Caco-2 (cell line): ENCODE results near the gene ATP6V0D1. TPM values are rescaled to one million over a fixed set of nuclear protein-coding genes. Genes with fewer than 3 reads are reported as not detected.
"Not testable (repeated sequence)": the region's sequence is repeated elsewhere in the genome, so short reads cannot be mapped to it uniquely, and the experiment has no call there.

Experiments
- BruUV-seq: library from RNA; stranded (reverse); fragments of 400-500 nt; replicated peaks from 2 replicates; lab custom pipeline; 2021; lab: Mats Ljungman, UMichigan
- CTCF ChIA-PET: fragments of 300-600 bp; sonication (Branson Sonifier 250); formaldehyde crosslinking; loops from one replicate; lab custom pipeline; 2022; ENCODE audit warnings: antibody characterized with exemption; lab: Charles Lee
- POLR2A ChIA-PET: fragments of 300-600 bp; sonication (Branson Sonifier 250); formaldehyde crosslinking; loops from one replicate; lab custom pipeline; 2022; ENCODE audit warnings: antibody characterized with exemption; lab: Charles Lee
- DNase-seq, 2 experiments: peaks; one replicate each; pipeline versions ENCODE4 v3.0.0 to v3.0.0-alpha.2; 2020 to 2022
- H3K27me3 ChIP-seq: replicated peaks from 2 replicates; pipeline ENCODE4 v1.6.0; 2011; ENCODE audit warnings: low read length; ENCODE audit not compliant: control insufficient read depth, insufficient read depth
- H3K36me3 ChIP-seq: 2 replicates; pipeline ENCODE4 v1.5.1; 2011; ENCODE audit warnings: low read length; ENCODE audit not compliant: control insufficient read depth, insufficient read depth
- H3K4me1 ChIP-seq: fragments of 250-450 bp; sonication (Bioruptor Pico); 2 replicates; pipeline ENCODE4 v1.5.1; 2020; ENCODE audit warnings: mild to moderate bottlenecking
- H3K4me3 ChIP-seq: 2 replicates; pipeline ENCODE4 v1.5.1; 2011; ENCODE audit warnings: low read depth, mild to moderate bottlenecking, control low read depth, low read length
- H3K9me3 ChIP-seq: fragments of 250-450 bp; sonication (Bioruptor Pico); 2 replicates; pipeline ENCODE4 v1.5.1; 2020; ENCODE audit warnings: mild to moderate bottlenecking, moderate library complexity
- H3K27ac Mint-ChIP-seq: one replicate; pipeline ENCODE4 v1.8.0; 2022; ENCODE audit warnings: mixed read lengths; ENCODE audit not compliant: unreplicated experiment
- H3K27me3 Mint-ChIP-seq: one replicate; pipeline ENCODE4 v1.8.0; 2022; ENCODE audit warnings: mixed read lengths; ENCODE audit not compliant: insufficient read depth, unreplicated experiment
- H3K36me3 Mint-ChIP-seq: one replicate; pipeline ENCODE4 v1.8.0; 2022; ENCODE audit warnings: mild to moderate bottlenecking, mixed read lengths; ENCODE audit not compliant: insufficient read depth, unreplicated experiment
- H3K4me1 Mint-ChIP-seq: one replicate; pipeline ENCODE4 v1.8.0; 2022; ENCODE audit warnings: low read depth, mixed read lengths; ENCODE audit not compliant: unreplicated experiment
- H3K4me3 Mint-ChIP-seq: one replicate; pipeline ENCODE4 v1.8.0; 2022; ENCODE audit warnings: mild to moderate bottlenecking, moderate library complexity, mixed read lengths; ENCODE audit not compliant: unreplicated experiment
- H3K9me3 Mint-ChIP-seq: one replicate; pipeline ENCODE4 v1.8.0; 2022; ENCODE audit warnings: mixed read lengths; ENCODE audit not compliant: unreplicated experiment
- CTCF ChIP-seq, 2 experiments: fragments of 200-600 bp in 1 of 2; IDR thresholded peaks; 1 replicate in 1 of 2; 2 replicates in 1 of 2; pipeline versions ENCODE4 v1.5.1 to v1.8.0; 2011 to 2022; ENCODE audit warnings: antibody characterized with exemption in 1 of 2, control low read depth in 1 of 2, inconsistent platforms in 1 of 2, low read depth in 1 of 2, low read length in 1 of 2, mild to moderate bottlenecking in 1 of 2, moderate library complexity in 1 of 2; ENCODE audit not compliant: insufficient read depth in 1 of 2, severe bottlenecking in 1 of 2, unreplicated experiment in 1 of 2
- intact Hi-C: fragments of 100-400 bp; cut with micrococcal nuclease; formaldehyde crosslinking; loops from one replicate; pipeline ENCODE4 v1.10.0; 2022; ENCODE audit not compliant: unreplicated experiment
- total RNA-seq: library from RNA; stranded (reverse); gene quantifications from 2 replicates; pipeline ENCODE4 v1.2.3, GENCODE V29; 2022

ATP6V0D1 gene
- total RNA-seq, 1 experiment from 2014 or later: 110 TPM

GRCh38 chr16:67419502-67419901 is 61.5 kb downstream of the ATP6V0D1 start:
- intact Hi-C loops: no loop called here
- peak overlapping the region; percentile 8 for H3K27ac Mint-ChIP-seq
- Histone ChIP-seq H3K4me1 (peaks cover 43% of the 10 kb centered on the region), H3K9me3 (no peaks in the 10 kb centered on the region), H3K36me3 (no peaks in the 10 kb centered on the region), H3K27me3 (no peaks in the 10 kb centered on the region), H3K4me3 (no peak overlapping the region)
- H3K36me3 Mint-ChIP-seq: no peaks in the 10 kb centered on the region
- H3K27me3 Mint-ChIP-seq: no peaks in the 10 kb centered on the region
- ChIA-PET CTCF (interaction anchor here (0.7 to 1.0 kb wide), 3 partner anchors 9 to 551 kb away, joined by 3 to 5 read pairs (median 4); partner anchors contain the start of gene HSD11B2), POLR2A (no interaction called here)
- no peak for DNase-seq
- H3K9me3 Mint-ChIP-seq: no peaks in the 10 kb centered on the region
- H3K4me1 Mint-ChIP-seq: peaks cover 27% of the 10 kb centered on the region
- H3K4me3 Mint-ChIP-seq: no peak overlapping the region
- BruUV-seq: no TSS peak
- no peak for TF ChIP-seq CTCF (IDR thresholded peaks at IDR 0.05; ENCODE audit: insufficient read depth in 1 of 2, low read depth in 1 of 2, low read length in 1 of 2, severe bottlenecking in 1 of 2, unreplicated experiment in 1 of 2)

- Histone ChIP-seq H3K4me3 (no peak overlapping the region), H3K36me3 (no peaks in the 10 kb centered on the region), H3K9me3 (no peaks in the 10 kb centered on the region), H3K4me1 (peaks cover 30% of the 10 kb centered on the region), H3K27me3 (no peaks in the 10 kb centered on the region)
- no peak overlapping the region for H3K4me3 Mint-ChIP-seq
- H3K36me3 Mint-ChIP-seq: no peaks in the 10 kb centered on the region
- H3K4me1 Mint-ChIP-seq: peaks cover 34% of the 10 kb centered on the region
- H3K9me3 Mint-ChIP-seq: no peaks in the 10 kb centered on the region
- TF ChIP-seq CTCF (IDR thresholded peaks at IDR 0.05; ENCODE audit: insufficient read depth in 1 of 2, low read depth in 1 of 2, low read length in 1 of 2, severe bottlenecking in 1 of 2, unreplicated experiment in 1 of 2): no peak
- ChIA-PET POLR2A (interaction anchor here (1.0 kb wide), 1 partner anchor 10 kb away, joined by 4 read pairs; no protein-coding TSS in a partner anchor), CTCF (interaction anchor here (1.6 to 2.3 kb wide), 2 partner anchors 10 to 157 kb away, joined by 5 to 12 read pairs; no protein-coding TSS in a partner anchor)
- intact Hi-C loops: no loop called here
- no peaks in the 10 kb centered on the region for H3K27me3 Mint-ChIP-seq
- DNase-seq: peak in 1 of 2 experiments; percentile 56
- peak overlapping the region; percentile 59 for H3K27ac Mint-ChIP-seq
- BruUV-seq: no TSS peak
Observed at GRCh38 chr16:67417333-67418061, 63.5 kb downstream of the ATP6V0D1 start.

GRCh38 chr16:67415872-67416793 is 64.8 kb downstream of the ATP6V0D1 start, which contains the start of gene ZDHHC1:
ZDHHC1 (minus strand) TSS chr16:67416477; CDS start chr16:67407775, 8,702 bp downstream.
- Histone ChIP-seq H3K4me3 (no peak within 1 kb of the TSS), H3K27me3 (no peaks in the 10 kb centered on the region), H3K36me3 (no peaks in the 10 kb centered on the region), H3K4me1 (peaks cover 44% of the 10 kb centered on the region), H3K9me3 (no peaks in the 10 kb centered on the region)
- ChIA-PET CTCF (interaction anchor here (2.3 kb wide), 1 partner anchor 12 kb away, joined by 12 read pairs; no protein-coding TSS in a partner anchor), POLR2A (no interaction called here)
- no TSS peak for BruUV-seq
- Mint-ChIP-seq H3K4me3 (no peak within 1 kb of the TSS), H3K9me3 (no peaks in the 10 kb centered on the region), H3K36me3 (no peaks in the 10 kb centered on the region), H3K27me3 (no peaks in the 10 kb centered on the region), H3K4me1 (peaks cover 46% of the 10 kb centered on the region), H3K27ac (peak within 1 kb of the TSS; percentile 59)
- intact Hi-C loops: no loop called here
- TF ChIP-seq CTCF (IDR thresholded peaks at IDR 0.05; ENCODE audit: insufficient read depth in 1 of 2, low read depth in 1 of 2, low read length in 1 of 2, severe bottlenecking in 1 of 2, unreplicated experiment in 1 of 2): no peak
- no peak for DNase-seq

GRCh38 chr16:67415421-67415820 is 65.5 kb downstream of the ATP6V0D1 start:
- peaks cover 49% of the 10 kb centered on the region for H3K4me1 ChIP-seq
- H3K4me3 ChIP-seq, H3K4me3 Mint-ChIP-seq, H3K36me3 ChIP-seq, H3K27me3 Mint-ChIP-seq, H3K9me3 ChIP-seq, intact Hi-C loops, POLR2A ChIA-PET, CTCF ChIA-PET, DNase-seq, H3K27ac Mint-ChIP-seq, H3K9me3 Mint-ChIP-seq, BruUV-seq, H3K27me3 ChIP-seq, H3K36me3 Mint-ChIP-seq: not testable (repeated sequence)
- peaks cover 51% of the 10 kb centered on the region for H3K4me1 Mint-ChIP-seq
